ENCODE measurements around the gene PRR35.

DNA sequence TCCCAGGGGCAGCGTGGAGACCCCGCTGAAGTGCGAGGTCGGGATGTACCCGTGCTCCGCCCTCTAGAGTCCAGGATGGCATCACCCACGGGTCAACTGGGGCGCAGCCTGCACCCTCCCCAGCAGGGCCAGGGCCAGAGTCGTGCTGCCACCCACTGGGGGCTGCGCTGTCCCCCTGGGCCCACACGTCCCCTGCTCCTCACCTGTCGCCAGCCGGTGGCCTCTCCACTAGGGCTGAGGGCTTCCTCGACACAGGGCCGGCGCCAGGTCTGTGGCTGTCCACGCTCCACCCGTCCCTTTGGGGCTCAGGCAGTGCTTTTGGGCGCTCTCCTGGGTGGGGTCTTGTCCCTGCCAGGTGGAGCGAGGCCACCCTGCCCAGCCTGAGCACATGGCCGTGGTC is 11.6 kb upstream of the PRR35 start:
- TF ChIP-seq, protein P1, sequence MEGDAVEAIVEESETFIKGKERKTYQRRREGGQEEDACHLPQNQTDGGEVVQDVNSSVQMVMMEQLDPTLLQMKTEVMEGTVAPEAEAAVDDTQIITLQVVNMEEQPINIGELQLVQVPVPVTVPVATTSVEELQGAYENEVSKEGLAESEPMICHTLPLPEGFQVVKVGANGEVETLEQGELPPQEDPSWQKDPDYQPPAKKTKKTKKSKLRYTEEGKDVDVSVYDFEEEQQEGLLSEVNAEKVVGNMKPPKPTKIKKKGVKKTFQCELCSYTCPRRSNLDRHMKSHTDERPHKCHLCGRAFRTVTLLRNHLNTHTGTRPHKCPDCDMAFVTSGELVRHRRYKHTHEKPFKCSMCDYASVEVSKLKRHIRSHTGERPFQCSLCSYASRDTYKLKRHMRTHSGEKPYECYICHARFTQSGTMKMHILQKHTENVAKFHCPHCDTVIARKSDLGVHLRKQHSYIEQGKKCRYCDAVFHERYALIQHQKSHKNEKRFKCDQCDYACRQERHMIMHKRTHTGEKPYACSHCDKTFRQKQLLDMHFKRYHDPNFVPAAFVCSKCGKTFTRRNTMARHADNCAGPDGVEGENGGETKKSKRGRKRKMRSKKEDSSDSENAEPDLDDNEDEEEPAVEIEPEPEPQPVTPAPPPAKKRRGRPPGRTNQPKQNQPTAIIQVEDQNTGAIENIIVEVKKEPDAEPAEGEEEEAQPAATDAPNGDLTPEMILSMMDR (conservative IDR thresholded peaks at IDR 0.05; ENCODE audit: low read depth, low read length): no peak
- no peak for TF ChIP-seq EZH2 (IDR thresholded peaks at IDR 0.05; ENCODE audit: low read length, unreplicated experiment)
